Measurements from ENCODE around the gene MAST2. TPM values are rescaled to one million over a fixed set of nuclear protein-coding genes. Genes with fewer than 3 reads are reported as not detected.
"Not testable (repeated sequence)": the region's sequence is repeated elsewhere in the genome, so short reads cannot be mapped to it uniquely, and the experiment has no call there.

Gene MAST2
- total RNA-seq, 2 donors from 2014 or later, result 25.2 to 81.3 TPM

DNA sequence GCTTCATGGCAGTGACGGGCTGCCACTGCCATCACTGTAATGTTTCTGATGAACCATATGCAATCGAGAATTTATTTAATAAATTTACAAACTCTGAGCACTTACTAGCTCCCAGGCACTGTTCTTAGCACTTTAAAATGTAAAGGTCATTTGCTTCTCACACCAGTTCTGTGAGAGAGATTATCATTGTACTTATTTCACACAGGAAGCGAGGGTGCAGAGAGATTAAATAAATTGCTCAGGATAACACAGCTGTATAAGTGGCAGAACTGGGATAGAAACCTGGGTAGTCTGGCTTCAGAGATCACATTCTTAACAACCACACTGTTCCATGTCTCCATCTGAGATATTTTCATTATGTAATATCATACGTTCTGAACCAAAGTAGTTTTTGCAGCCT, 119.9 kb downstream of the MAST2 start:
- Histone ChIP-seq H3K9me3 (no peaks in the 10 kb centered on the region), H3K4me3 (no peak overlapping the region)

DNA sequence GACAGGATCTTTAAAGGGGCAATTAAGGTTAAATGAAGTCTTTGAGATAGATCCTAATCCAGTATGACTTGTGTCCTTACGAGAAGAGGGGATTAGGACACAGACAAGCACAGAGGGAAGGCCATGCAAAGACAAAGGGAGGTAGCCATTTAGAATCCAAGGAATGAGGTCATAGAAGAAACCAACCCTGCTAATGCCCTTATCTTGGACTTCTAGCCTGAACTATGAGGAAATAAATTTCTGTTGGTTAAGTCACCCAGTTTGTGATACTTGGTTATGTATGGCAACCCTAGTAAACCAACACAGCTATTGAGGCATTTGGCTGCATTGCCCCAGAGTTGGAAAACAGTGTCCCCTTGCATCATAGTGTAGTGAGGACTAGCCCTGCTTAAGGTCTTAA, 121.3 kb downstream of the MAST2 start:
- TF ChIP-seq, protein P1, sequence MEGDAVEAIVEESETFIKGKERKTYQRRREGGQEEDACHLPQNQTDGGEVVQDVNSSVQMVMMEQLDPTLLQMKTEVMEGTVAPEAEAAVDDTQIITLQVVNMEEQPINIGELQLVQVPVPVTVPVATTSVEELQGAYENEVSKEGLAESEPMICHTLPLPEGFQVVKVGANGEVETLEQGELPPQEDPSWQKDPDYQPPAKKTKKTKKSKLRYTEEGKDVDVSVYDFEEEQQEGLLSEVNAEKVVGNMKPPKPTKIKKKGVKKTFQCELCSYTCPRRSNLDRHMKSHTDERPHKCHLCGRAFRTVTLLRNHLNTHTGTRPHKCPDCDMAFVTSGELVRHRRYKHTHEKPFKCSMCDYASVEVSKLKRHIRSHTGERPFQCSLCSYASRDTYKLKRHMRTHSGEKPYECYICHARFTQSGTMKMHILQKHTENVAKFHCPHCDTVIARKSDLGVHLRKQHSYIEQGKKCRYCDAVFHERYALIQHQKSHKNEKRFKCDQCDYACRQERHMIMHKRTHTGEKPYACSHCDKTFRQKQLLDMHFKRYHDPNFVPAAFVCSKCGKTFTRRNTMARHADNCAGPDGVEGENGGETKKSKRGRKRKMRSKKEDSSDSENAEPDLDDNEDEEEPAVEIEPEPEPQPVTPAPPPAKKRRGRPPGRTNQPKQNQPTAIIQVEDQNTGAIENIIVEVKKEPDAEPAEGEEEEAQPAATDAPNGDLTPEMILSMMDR (IDR thresholded peaks at IDR 0.05), result no peak
- no peak overlapping the region for H3K4me3 ChIP-seq
- H3K27me3 ChIP-seq (replicated peaks; ENCODE audit: insufficient read depth), result no peaks in the 10 kb centered on the region
- no peaks in the 10 kb centered on the region for H3K36me3 ChIP-seq
- DNase-seq (ENCODE audit: low spot score), result no peak
- no peaks in the 10 kb centered on the region for H3K9me3 ChIP-seq
- intact Hi-C loops (cut with DNase I), result no loop called here
- no peaks in the 10 kb centered on the region for H3K4me1 ChIP-seq (replicated peaks)
- H3K27ac ChIP-seq, result no peak overlapping the region
- 93% methylated on average over 1 of the region's 1 CpG for WGBS

More for the DNA sequence above, 119.9 kb downstream of the MAST2 start:
- intact Hi-C loops (cut with DNase I), result no loop called here
- Histone ChIP-seq H3K27me3 (replicated peaks; ENCODE audit: insufficient read depth) (no peaks in the 10 kb centered on the region), H3K36me3 (no peaks in the 10 kb centered on the region), H3K4me1 (replicated peaks) (no peaks in the 10 kb centered on the region), H3K27ac (no peak overlapping the region)
- TF ChIP-seq POLR2A (IDR thresholded peaks at IDR 0.05) (no peak), POLR2AphosphoS5 (IDR thresholded peaks at IDR 0.05) (no peak)
- TF ChIP-seq, protein P1 (IDR thresholded peaks at IDR 0.05), result no peak
- no peak for DNase-seq (ENCODE audit: low spot score)
- 92% methylated on average over 4 of the region's 4 CpGs for WGBS

GRCh38 chr1:45925728-45926287, 122.4 kb downstream of the MAST2 start:
- TF ChIP-seq, protein P1 (IDR thresholded peaks at IDR 0.05), result no peak
- no peak for TF ChIP-seq POLR2AphosphoS5 (IDR thresholded peaks at IDR 0.05)
- TF ChIP-seq POLR2A (IDR thresholded peaks at IDR 0.05), result no peak
- Histone ChIP-seq H3K27ac (no peak overlapping the region), H3K4me1 (replicated peaks) (no peaks in the 10 kb centered on the region), H3K4me3 (no peak overlapping the region), H3K36me3 (no peaks in the 10 kb centered on the region), H3K27me3 (replicated peaks; ENCODE audit: insufficient read depth) (no peaks in the 10 kb centered on the region), H3K9me3 (no peaks in the 10 kb centered on the region)
- DNase-seq (ENCODE audit: low spot score), result no peak
- intact Hi-C loops (cut with DNase I), result no loop called here
- WGBS, result 92% methylated on average over 2 of the region's 2 CpGs

GRCh38 chr1:45926330-45926729, 122.9 kb downstream of the MAST2 start:
- Histone ChIP-seq H3K4me3 (no peak overlapping the region), H3K9me3 (no peaks in the 10 kb centered on the region), H3K27ac (no peak overlapping the region), H3K4me1 (replicated peaks) (no peaks in the 10 kb centered on the region), H3K36me3 (no peaks in the 10 kb centered on the region), H3K27me3 (replicated peaks; ENCODE audit: insufficient read depth) (no peaks in the 10 kb centered on the region)
- intact Hi-C loops (cut with DNase I), result no loop called here
- TF ChIP-seq POLR2A (IDR thresholded peaks at IDR 0.05), result no peak
- TF ChIP-seq POLR2AphosphoS5 (IDR thresholded peaks at IDR 0.05), result no peak
- TF ChIP-seq, protein P1 (IDR thresholded peaks at IDR 0.05), result no peak
- WGBS, result 74% methylated on average over 2 of the region's 2 CpGs
- DNase-seq (ENCODE audit: low spot score), result no peak

DNA sequence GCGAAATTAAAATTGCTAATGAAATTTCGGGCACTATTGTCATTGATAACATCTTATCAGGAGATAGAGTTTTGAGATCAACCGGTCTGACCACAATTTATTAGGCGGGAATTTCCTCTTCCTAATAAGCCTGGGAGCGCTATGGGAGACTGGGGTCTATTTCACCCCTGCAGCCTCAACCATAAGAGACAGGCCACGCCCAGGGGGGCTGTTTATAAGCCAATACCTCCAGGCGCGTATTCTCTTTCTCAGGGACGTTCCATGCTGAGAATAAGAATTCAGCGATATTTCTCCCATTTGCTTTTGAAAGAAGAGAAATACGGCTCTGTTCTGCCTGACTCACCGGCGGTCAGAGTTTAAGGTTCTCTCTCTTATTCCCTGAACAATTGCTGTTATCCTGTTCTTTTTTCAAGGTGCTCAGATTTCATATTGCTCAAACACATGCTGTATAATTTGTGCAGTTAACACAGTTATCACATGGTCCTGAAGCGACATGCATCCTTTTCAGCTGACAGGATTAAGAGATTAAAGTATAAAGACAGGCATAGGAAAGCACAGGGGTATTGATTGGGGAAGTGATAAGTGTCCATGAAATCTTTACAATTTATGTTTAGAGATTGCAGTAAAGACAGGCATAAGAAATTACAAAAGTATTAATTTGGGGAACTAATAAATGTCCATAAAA, 124.0 kb downstream of the MAST2 start:
- 60% methylated on average over 14 of the region's 14 CpGs for WGBS
- H3K27ac ChIP-seq; DNase-seq (ENCODE audit: low spot score); H3K4me3 ChIP-seq; H3K27me3 ChIP-seq (replicated peaks; ENCODE audit: insufficient read depth); H3K4me1 ChIP-seq (replicated peaks); H3K36me3 ChIP-seq; H3K9me3 ChIP-seq; intact Hi-C loops (cut with DNase I): not testable (repeated sequence)

All from prostate gland (tissue), 2 donors.